Measurements from ENCODE around the gene NEK8. TPM values are rescaled to one million over a fixed set of nuclear protein-coding genes. Genes with fewer than 3 reads are reported as not detected.

Gene NEK8
- total RNA-seq (1.9 TPM), polyA plus RNA-seq (ENCODE audit: insufficient read depth in 1 of 8, insufficient read length in 8 of 8, low replicate concordance in 1 of 8) (1 to 10 TPM; 2.1 to 3.9 (median 2.7) TPM)
- long read RNA-seq, donor 1: 0 reads
- long read RNA-seq, donor 2: 0 reads
- long read RNA-seq, donor 3: 0 reads
- long read RNA-seq, donor 4: 0 reads
- long read RNA-seq, donor 5, partial matches to known transcripts: 0 of 1 reads
- long read RNA-seq, donor 5, other reads (novel, unspliced or antisense): 0 of 1 reads
- long read RNA-seq, donor 6: 0 reads
- long read RNA-seq, donor 7, partial matches to known transcripts: 0 of 6 reads
- long read RNA-seq, donor 7, other reads (novel, unspliced or antisense): 6 of 6 reads
- long read RNA-seq, donor 8: 0 reads
- long read RNA-seq, donor 9: 0 reads
- long read RNA-seq, donor 10: 0 reads
- long read RNA-seq, donor 11: 0 reads

DNA sequence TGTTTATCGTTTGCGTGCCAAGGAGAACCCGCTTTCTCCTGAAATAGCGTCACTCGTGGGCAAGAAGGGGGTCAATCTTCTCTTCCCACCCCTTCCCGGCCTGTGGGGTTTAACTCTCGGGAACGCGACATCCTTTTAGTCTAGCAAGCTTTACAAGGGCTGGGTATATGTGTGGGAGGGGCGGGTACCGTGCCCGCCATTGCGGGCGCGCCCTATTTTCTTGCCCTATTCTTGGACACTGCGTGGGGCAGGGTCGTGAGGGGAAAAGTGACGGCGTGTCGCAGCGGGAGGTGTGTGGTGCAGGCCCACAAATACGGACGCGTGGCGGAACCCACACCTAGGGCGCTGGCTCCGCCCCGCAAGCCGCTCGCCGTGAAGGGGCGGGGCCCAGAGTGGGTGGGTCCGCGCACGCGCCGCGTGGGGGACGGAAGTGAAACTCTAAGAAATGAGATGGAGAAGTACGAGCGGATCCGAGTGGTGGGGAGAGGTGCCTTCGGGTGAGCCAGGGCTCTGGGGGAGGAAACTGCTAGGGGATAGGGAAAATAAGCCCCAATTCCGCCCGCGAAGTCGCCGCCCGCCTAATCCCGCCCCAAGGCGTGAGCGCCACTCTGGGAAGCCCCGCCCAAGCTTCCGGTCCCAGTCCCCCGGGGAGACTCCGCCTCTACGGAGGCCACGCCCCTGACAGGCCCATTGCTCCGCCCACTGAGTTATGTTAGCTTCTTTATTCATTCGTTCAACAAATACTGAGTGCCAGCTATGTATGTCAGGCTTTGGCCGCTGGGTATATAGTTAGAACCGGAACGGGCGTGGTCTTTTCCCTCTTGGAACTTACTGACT is at the start of gene NEK8:
Gene NEK8, plus strand, starts transcription at position 425 of the 837 bp plus-strand sequence. Its CDS starts 26 bp downstream, at position 451.
- H3K4me1 ChIP-seq (ENCODE audit: control insufficient read depth, insufficient read depth, low read length): peaks cover 38% of the 10 kb centered on the region
- peaks cover 13% of the 10 kb centered on the region for H3K36me3 ChIP-seq (ENCODE audit: control insufficient read depth, insufficient read depth, low read length)
- DNase-seq: peak; percentile 97
- 1% methylated on average over 50 of the region's 64 CpGs for WGBS (ENCODE audit: insufficient coverage)
- no peaks in the 10 kb centered on the region for H3K27me3 ChIP-seq (ENCODE audit: control insufficient read depth, insufficient read depth, low read length)
- no peaks in the 10 kb centered on the region for H3K9me3 ChIP-seq (replicated peaks; ENCODE audit: control insufficient read depth, low read depth, low read length)
- peak within 1 kb of the TSS; percentile 99 for H3K27ac ChIP-seq (ENCODE audit: low read length)
- peak within 1 kb of the TSS; percentile 87 for H3K4me3 ChIP-seq (ENCODE audit: low read length)

DNA sequence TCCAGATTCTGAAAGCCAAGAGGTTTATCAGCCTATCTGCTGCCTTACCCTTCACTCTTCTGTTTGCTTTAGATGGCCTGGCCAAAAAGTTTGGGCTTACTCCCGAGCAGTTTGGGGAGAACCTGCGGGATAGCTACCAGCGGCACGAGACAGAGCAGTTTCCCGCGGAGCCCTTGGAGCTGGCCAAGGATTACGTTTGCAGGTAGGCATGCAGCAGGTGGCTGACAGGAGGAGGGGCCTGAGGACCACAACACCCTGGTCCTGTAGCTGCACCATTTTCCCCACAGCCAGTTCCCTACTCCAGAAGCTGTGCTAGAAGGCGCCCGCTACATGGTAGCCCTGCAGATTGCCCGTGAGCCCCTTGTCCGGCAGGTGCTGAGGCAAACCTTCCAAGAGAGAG is 45.9 kb upstream of the NEK8 start:
- 93% methylated on average over 7 of the region's 11 CpGs for WGBS (ENCODE audit: insufficient coverage)
- Histone ChIP-seq H3K27me3 (ENCODE audit: control insufficient read depth, insufficient read depth, low read length) (no peaks in the 10 kb centered on the region), H3K36me3 (ENCODE audit: control insufficient read depth, insufficient read depth, low read length) (peaks cover 85% of the 10 kb centered on the region), H3K9me3 (replicated peaks; ENCODE audit: control insufficient read depth, low read depth, low read length) (no peaks in the 10 kb centered on the region), H3K27ac (ENCODE audit: low read length) (no peak overlapping the region), H3K4me3 (ENCODE audit: low read length) (no peak overlapping the region), H3K4me1 (ENCODE audit: control insufficient read depth, insufficient read depth, low read length) (no peaks in the 10 kb centered on the region)
- DNase-seq: no peak

DNA sequence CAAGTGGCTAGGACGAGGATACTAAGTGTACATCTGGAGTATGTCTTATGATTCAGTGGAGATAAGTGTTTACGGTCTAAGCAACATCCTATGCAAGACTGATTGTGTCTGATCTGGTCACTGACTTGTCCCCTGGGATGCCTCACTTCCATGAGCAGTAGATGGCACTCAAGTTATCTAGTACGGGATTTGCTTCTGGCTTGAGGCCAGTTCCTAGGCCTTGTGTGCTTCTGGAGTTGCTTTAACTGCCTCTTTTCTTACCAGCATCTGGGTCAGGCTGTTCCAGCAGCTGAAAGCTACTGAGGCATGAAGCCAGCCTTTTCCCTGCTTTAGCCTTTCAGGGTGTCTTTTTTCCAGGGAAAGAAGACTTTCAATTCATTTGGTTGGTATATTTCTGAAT is 43.6 kb upstream of the NEK8 start:
- Histone ChIP-seq H3K27ac (ENCODE audit: low read length) (no peak overlapping the region), H3K9me3 (replicated peaks; ENCODE audit: control insufficient read depth, low read depth, low read length) (no peaks in the 10 kb centered on the region), H3K36me3 (ENCODE audit: control insufficient read depth, insufficient read depth, low read length) (peaks cover 91% of the 10 kb centered on the region), H3K4me3 (ENCODE audit: low read length) (no peak overlapping the region), H3K4me1 (ENCODE audit: control insufficient read depth, insufficient read depth, low read length) (no peaks in the 10 kb centered on the region), H3K27me3 (ENCODE audit: control insufficient read depth, insufficient read depth, low read length) (no peaks in the 10 kb centered on the region)
- peak; percentile 63 for DNase-seq
- WGBS (ENCODE audit: insufficient coverage): 44% methylated on average over 3 of the region's 3 CpGs

DNA sequence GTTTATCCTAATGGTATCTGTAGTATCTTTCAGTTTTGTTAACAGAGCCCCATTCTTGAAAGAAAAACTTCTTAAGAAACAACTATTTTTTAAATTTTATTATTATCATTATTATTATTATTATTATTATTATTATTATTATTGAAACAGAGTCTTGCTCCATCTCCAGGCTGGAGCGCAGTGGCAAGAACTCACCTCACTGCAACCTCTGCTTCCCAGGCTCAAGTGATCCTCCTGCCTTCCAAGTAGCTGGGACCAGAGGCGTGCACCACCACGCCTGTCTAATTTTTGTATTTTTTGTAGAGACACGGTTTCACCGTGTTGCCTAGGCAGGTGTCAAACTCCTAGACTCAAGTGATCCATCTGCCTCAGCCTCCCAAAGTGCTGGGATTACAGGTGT is 43.2 kb upstream of the NEK8 start:
- Histone ChIP-seq H3K36me3 (ENCODE audit: control insufficient read depth, insufficient read depth, low read length) (peaks cover 95% of the 10 kb centered on the region), H3K27ac (ENCODE audit: low read length) (no peak overlapping the region), H3K4me3 (ENCODE audit: low read length) (no peak overlapping the region), H3K4me1 (ENCODE audit: control insufficient read depth, insufficient read depth, low read length) (no peaks in the 10 kb centered on the region), H3K9me3 (replicated peaks; ENCODE audit: control insufficient read depth, low read depth, low read length) (no peaks in the 10 kb centered on the region), H3K27me3 (ENCODE audit: control insufficient read depth, insufficient read depth, low read length) (no peaks in the 10 kb centered on the region)
- DNase-seq: no peak
- no CpG with 5 or more reads among the region's 5 CpGs for WGBS (ENCODE audit: insufficient coverage)

DNA sequence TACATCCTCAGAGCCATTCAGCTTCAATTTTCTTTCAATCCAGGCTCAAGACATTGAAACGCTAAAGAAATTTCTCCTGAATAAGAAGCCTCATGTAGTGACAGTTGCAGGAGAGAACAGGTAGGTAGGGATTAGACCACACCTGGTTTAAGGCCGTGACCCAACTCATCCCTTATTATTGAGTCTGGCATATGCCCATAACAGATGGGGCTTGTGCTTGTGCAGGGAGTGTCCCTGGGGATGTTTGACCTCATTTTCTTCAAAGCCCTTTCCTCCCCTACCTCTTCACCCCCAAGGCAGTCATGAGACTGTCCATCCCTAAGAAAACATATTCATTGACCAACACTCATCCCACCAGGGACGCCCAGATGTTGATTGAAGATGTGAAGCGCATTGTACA is 42.3 kb upstream of the NEK8 start:
- Histone ChIP-seq H3K36me3 (ENCODE audit: control insufficient read depth, insufficient read depth, low read length) (peaks cover 97% of the 10 kb centered on the region), H3K27me3 (ENCODE audit: control insufficient read depth, insufficient read depth, low read length) (no peaks in the 10 kb centered on the region), H3K27ac (ENCODE audit: low read length) (no peak overlapping the region), H3K4me3 (ENCODE audit: low read length) (no peak overlapping the region), H3K9me3 (replicated peaks; ENCODE audit: control insufficient read depth, low read depth, low read length) (no peaks in the 10 kb centered on the region), H3K4me1 (ENCODE audit: control insufficient read depth, insufficient read depth, low read length) (no peaks in the 10 kb centered on the region)
- 100% methylated on average over 1 of the region's 4 CpGs for WGBS (ENCODE audit: insufficient coverage)
- no peak for DNase-seq

DNA sequence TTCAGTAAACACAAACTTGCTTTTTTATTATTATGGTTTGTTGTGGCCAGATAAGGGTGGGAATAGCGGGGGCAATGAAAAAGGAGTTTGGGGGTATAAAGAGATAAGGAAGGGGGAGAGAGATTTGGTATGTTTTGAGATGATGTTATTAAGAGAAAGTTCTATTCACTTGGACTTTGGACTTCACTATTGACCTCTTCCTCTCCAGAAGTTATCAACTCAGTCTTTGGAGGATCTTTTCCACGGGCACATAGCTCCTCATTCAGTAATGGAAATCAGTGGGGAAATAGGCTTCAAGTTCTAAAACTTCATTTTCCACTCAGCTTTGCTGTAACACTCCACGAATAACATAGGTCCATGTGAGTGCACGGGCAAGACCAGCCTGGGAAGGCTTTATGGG is 40.1 kb upstream of the NEK8 start:
- Histone ChIP-seq H3K4me1 (ENCODE audit: control insufficient read depth, insufficient read depth, low read length) (no peaks in the 10 kb centered on the region), H3K4me3 (ENCODE audit: low read length) (no peak overlapping the region), H3K27me3 (ENCODE audit: control insufficient read depth, insufficient read depth, low read length) (no peaks in the 10 kb centered on the region), H3K9me3 (replicated peaks; ENCODE audit: control insufficient read depth, low read depth, low read length) (no peaks in the 10 kb centered on the region), H3K36me3 (ENCODE audit: control insufficient read depth, insufficient read depth, low read length) (peaks cover 92% of the 10 kb centered on the region), H3K27ac (ENCODE audit: low read length) (no peak overlapping the region)
- DNase-seq: no peak
- WGBS (ENCODE audit: insufficient coverage): no CpG with 5 or more reads among the region's 4 CpGs

DNA sequence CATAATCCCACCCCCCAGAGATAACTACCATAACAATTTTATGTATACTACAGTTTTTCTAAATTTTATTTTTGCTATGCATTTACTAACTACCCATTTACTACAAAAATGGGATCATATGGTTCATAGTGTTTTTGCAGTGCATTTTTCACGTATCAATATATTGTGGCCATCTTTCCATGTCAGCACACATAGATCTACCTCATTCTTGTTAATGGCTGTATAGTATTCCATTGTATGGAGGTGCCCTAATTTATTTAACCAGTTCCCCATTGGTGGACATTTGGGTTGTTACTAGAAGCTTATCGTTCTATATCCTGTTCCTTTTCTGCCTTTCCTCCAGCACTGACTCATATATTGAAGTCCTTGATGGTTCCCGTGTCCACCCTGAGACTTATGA is 39.6 kb upstream of the NEK8 start:
- Histone ChIP-seq H3K27ac (ENCODE audit: low read length) (no peak overlapping the region), H3K9me3 (replicated peaks; ENCODE audit: control insufficient read depth, low read depth, low read length) (no peaks in the 10 kb centered on the region), H3K4me3 (ENCODE audit: low read length) (no peak overlapping the region), H3K36me3 (ENCODE audit: control insufficient read depth, insufficient read depth, low read length) (peaks cover 92% of the 10 kb centered on the region), H3K4me1 (ENCODE audit: control insufficient read depth, insufficient read depth, low read length) (no peaks in the 10 kb centered on the region), H3K27me3 (ENCODE audit: control insufficient read depth, insufficient read depth, low read length) (no peaks in the 10 kb centered on the region)
- no peak for DNase-seq
- WGBS (ENCODE audit: insufficient coverage): 100% methylated on average over 1 of the region's 3 CpGs

DNA sequence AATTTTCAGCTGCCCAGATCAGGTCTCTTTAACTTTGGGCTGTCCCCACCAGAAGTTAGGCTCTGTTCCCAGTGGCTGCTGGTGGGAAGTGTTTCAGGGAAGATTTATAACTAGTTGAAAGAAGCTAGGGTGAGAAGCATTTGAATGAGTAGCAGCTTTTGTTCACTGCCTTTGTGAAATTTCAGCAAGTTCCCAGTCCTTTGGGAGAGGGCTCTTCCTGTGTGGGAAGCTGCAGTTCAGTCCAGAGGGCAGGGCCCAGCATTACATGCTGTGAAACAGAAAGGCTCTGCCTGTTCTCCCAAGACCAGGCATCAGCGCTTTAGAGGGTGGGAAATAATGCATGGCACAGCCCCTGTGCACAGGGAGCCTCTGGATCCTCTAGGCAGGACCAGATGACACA is 34.7 kb upstream of the NEK8 start:
- Histone ChIP-seq H3K4me3 (ENCODE audit: low read length) (no peak overlapping the region), H3K4me1 (ENCODE audit: control insufficient read depth, insufficient read depth, low read length) (no peaks in the 10 kb centered on the region), H3K9me3 (replicated peaks; ENCODE audit: control insufficient read depth, low read depth, low read length) (no peaks in the 10 kb centered on the region), H3K36me3 (ENCODE audit: control insufficient read depth, insufficient read depth, low read length) (peaks cover 95% of the 10 kb centered on the region), H3K27me3 (ENCODE audit: control insufficient read depth, insufficient read depth, low read length) (no peaks in the 10 kb centered on the region), H3K27ac (ENCODE audit: low read length) (no peak overlapping the region)
- WGBS (ENCODE audit: insufficient coverage): 92% methylated on average over 1 of the region's 1 CpG
- no peak for DNase-seq

DNA sequence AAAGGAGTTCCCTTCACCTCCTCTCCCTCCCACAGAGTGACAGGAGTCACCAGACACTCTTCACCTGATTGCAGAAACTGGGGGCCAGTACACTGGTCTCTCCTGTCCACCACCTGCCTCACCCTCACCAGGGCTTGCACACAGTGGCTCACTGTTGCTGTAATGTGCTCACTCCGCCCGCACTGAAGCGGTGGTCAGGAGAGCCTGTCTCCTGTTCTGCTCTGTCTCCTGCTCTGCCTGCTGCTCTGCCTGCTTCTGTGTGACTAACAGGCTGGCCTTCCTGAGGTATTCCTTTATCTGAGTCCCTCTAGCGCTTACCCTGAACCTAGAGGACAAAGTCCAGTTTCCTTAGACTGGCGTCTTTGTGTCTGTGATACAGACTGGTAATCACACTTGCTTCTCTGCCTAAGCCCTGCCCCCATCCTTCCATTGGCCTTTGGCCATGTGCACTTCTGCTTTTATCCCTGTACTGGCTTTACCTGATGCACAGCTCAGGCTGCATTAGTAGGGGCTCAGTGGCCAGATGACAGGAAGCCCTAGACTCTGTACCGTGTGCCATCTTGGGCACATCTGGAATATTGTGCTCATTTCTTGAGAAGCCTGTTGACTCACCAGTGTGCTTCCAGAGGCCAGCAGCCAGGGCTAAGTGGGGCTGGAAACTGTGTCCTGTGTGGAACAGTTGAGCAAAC is 30.2 kb upstream of the NEK8 start:
- Histone ChIP-seq H3K4me3 (ENCODE audit: low read length) (no peak overlapping the region), H3K27me3 (ENCODE audit: control insufficient read depth, insufficient read depth, low read length) (no peaks in the 10 kb centered on the region), H3K36me3 (ENCODE audit: control insufficient read depth, insufficient read depth, low read length) (peaks cover 100% of the 10 kb centered on the region), H3K27ac (ENCODE audit: low read length) (no peak overlapping the region), H3K4me1 (ENCODE audit: control insufficient read depth, insufficient read depth, low read length) (no peaks in the 10 kb centered on the region), H3K9me3 (replicated peaks; ENCODE audit: control insufficient read depth, low read depth, low read length) (no peaks in the 10 kb centered on the region)
- no peak for DNase-seq
- 91% methylated on average over 6 of the region's 6 CpGs for WGBS (ENCODE audit: insufficient coverage)

DNA sequence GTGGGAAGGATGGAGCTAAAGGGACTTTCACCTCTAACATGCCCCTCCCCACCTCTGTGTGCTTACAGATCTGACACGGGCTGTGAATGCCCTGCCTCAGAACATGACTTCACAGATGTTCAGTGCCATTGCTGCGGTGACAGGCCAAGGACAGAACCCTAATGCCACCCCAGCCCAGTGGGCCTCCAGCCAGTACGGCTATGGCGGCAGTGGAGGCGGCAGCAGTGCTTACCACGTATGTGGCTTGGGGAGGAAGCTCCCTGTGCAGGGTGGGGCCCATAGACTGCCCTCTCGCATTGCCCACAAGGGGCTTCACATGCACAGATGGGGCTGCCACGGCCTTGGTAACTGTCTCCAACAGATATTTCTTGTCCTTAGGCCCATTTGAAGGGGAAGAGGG is 28.3 kb upstream of the NEK8 start:
- Histone ChIP-seq H3K27me3 (ENCODE audit: control insufficient read depth, insufficient read depth, low read length) (no peaks in the 10 kb centered on the region), H3K4me3 (ENCODE audit: low read length) (no peak overlapping the region), H3K27ac (ENCODE audit: low read length) (no peak overlapping the region), H3K4me1 (ENCODE audit: control insufficient read depth, insufficient read depth, low read length) (no peaks in the 10 kb centered on the region), H3K36me3 (ENCODE audit: control insufficient read depth, insufficient read depth, low read length) (peaks cover 99% of the 10 kb centered on the region), H3K9me3 (replicated peaks; ENCODE audit: control insufficient read depth, low read depth, low read length) (no peaks in the 10 kb centered on the region)
- WGBS (ENCODE audit: insufficient coverage): 89% methylated on average over 6 of the region's 8 CpGs
- DNase-seq: no peak

All from muscle of leg (tissue), 16 donors.